ENCODE measurements around the gene PHF2.

PHF2 gene

GRCh38 chr9:93623753-93624152 lies 47.4 kb downstream of the PHF2 start (continued):
- TF ChIP-seq ZNF202 (tag by site-specific recombination; IDR thresholded peaks at IDR 0.05; ENCODE audit: borderline replicate concordance) = no peak

DNA sequence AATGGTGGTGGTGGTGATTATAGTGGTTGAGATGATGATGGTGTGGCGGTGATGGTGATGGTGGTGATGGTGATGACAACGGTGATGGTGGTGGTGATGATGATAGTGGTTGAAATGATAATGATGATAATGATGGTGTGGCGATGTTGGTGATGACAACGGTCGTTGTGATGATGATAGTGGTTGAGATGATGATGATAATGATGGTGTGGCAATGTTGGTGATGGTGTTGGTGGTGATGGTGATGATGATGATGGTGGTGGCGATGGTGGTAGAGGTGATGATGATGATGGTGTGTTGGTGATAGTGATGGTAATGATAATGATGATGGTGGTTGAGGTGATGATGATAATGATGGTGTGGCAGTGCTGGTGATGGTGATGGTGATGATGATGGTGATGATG lies 48.0 kb downstream of the PHF2 start:
- CTCF ChIA-PET = no interaction called here
- Histone ChIP-seq H3K4me1 (ENCODE audit: control insufficient read depth, insufficient read depth, low read length) (no peaks in the 10 kb centered on the region), H3K27ac (ENCODE audit: extremely low read depth, low read depth, low read length) (no peak overlapping the region), H3K4me3 (ENCODE audit: low read depth, low read length) (no peak overlapping the region), H3K9me3 (ENCODE audit: control insufficient read depth, insufficient read depth, low read depth, low read length) (no peaks in the 10 kb centered on the region), H3K36me3 (ENCODE audit: control insufficient read depth in 2 of 2, insufficient read depth in 1 of 2, low read length in 2 of 2) (no peaks in the 10 kb centered on the region)
- POLR2A ChIA-PET = no interaction called here
- TF ChIP-seq ZNF202 (tag by site-specific recombination; IDR thresholded peaks at IDR 0.05; ENCODE audit: borderline replicate concordance) (0 out of 2 replicates have a peak, but pooled peaks have one; percentile 29), ZNF596 (tag by site-specific recombination; IDR thresholded peaks at IDR 0.05) (no peak), ZNF544 (tag by site-specific recombination; IDR thresholded peaks at IDR 0.05) (no peak), ZNF423 (tag by site-specific recombination; IDR thresholded peaks at IDR 0.05) (no peak), ZNF133 (tag by site-specific recombination; IDR thresholded peaks at IDR 0.05) (0 out of 2 replicates have a peak, but pooled peaks have one; percentile 29), ZNF513 (tag by site-specific recombination; IDR thresholded peaks at IDR 0.05) (peak; percentile 93), OVOL3 (tag by site-specific recombination; IDR thresholded peaks at IDR 0.05) (no peak), ZNF274 (IDR thresholded peaks at IDR 0.05; ENCODE audit: low read length) (no peak), ZNF274 (tag by site-specific recombination; IDR thresholded peaks at IDR 0.05; ENCODE audit: borderline replicate concordance) (no peak), ZNF174 (tag by site-specific recombination; IDR thresholded peaks at IDR 0.05) (no peak)
- TF ChIP-seq, protein P1, sequence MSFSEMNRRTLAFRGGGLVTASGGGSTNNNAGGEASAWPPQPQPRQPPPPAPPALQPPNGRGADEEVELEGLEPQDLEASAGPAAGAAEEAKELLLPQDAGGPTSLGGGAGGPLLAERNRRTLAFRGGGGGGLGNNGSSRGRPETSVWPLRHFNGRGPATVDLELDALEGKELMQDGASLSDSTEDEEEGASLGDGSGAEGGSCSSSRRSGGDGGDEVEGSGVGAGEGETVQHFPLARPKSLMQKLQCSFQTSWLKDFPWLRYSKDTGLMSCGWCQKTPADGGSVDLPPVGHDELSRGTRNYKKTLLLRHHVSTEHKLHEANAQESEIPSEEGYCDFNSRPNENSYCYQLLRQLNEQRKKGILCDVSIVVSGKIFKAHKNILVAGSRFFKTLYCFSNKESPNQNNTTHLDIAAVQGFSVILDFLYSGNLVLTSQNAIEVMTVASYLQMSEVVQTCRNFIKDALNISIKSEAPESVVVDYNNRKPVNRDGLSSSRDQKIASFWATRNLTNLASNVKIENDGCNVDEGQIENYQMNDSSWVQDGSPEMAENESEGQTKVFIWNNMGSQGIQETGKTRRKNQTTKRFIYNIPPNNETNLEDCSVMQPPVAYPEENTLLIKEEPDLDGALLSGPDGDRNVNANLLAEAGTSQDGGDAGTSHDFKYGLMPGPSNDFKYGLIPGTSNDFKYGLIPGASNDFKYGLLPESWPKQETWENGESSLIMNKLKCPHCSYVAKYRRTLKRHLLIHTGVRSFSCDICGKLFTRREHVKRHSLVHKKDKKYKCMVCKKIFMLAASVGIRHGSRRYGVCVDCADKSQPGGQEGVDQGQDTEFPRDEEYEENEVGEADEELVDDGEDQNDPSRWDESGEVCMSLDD (tag by site-specific recombination; IDR thresholded peaks at IDR 0.05) = no peak

GRCh38 chr9:93624977-93625376 lies 48.6 kb downstream of the PHF2 start:
- Histone ChIP-seq H3K27ac (ENCODE audit: extremely low read depth, low read depth, low read length) (no peak overlapping the region), H3K4me1 (ENCODE audit: control insufficient read depth, insufficient read depth, low read length) (no peaks in the 10 kb centered on the region), H3K36me3 (ENCODE audit: control insufficient read depth in 2 of 2, insufficient read depth in 1 of 2, low read length in 2 of 2) (no peaks in the 10 kb centered on the region), H3K9me3 (ENCODE audit: control insufficient read depth, insufficient read depth, low read depth, low read length) (no peaks in the 10 kb centered on the region), H3K4me3 (ENCODE audit: low read depth, low read length) (no peak overlapping the region)
- POLR2A ChIA-PET = no interaction called here
- CTCF ChIA-PET = no interaction called here
- TF ChIP-seq ZNF654 (tag by site-specific recombination; IDR thresholded peaks at IDR 0.05; ENCODE audit: low read depth) (no peak), ZNF626 (tag by site-specific recombination; IDR thresholded peaks at IDR 0.05) (no peak), BCL11A (tag by site-specific recombination; IDR thresholded peaks at IDR 0.05; ENCODE audit: low read depth) (no peak), ZSCAN23 (tag by site-specific recombination; IDR thresholded peaks at IDR 0.05) (no peak), ZNF677 (tag by site-specific recombination; IDR thresholded peaks at IDR 0.05) (no peak), ZNF266 (tag by site-specific recombination; IDR thresholded peaks at IDR 0.05; ENCODE audit: low read depth) (no peak), ZNF324 (tag by site-specific recombination; IDR thresholded peaks at IDR 0.05) (no peak), ZNF132 (tag by site-specific recombination; IDR thresholded peaks at IDR 0.05; ENCODE audit: borderline replicate concordance) (no peak), MYNN (tag by site-specific recombination; IDR thresholded peaks at IDR 0.05; ENCODE audit: borderline replicate concordance) (no peak), ZNF2 (tag by site-specific recombination; IDR thresholded peaks at IDR 0.05) (no peak), ZNF707 (tag by site-specific recombination; IDR thresholded peaks at IDR 0.05) (no peak), ZNF23 (tag by site-specific recombination; IDR thresholded peaks at IDR 0.05; ENCODE audit: borderline replicate concordance) (no peak), ZNF10 (tag by site-specific recombination; IDR thresholded peaks at IDR 0.05) (no peak), SP3 (tag by site-specific recombination; IDR thresholded peaks at IDR 0.05) (no peak)
- TF ChIP-seq, protein P2, sequence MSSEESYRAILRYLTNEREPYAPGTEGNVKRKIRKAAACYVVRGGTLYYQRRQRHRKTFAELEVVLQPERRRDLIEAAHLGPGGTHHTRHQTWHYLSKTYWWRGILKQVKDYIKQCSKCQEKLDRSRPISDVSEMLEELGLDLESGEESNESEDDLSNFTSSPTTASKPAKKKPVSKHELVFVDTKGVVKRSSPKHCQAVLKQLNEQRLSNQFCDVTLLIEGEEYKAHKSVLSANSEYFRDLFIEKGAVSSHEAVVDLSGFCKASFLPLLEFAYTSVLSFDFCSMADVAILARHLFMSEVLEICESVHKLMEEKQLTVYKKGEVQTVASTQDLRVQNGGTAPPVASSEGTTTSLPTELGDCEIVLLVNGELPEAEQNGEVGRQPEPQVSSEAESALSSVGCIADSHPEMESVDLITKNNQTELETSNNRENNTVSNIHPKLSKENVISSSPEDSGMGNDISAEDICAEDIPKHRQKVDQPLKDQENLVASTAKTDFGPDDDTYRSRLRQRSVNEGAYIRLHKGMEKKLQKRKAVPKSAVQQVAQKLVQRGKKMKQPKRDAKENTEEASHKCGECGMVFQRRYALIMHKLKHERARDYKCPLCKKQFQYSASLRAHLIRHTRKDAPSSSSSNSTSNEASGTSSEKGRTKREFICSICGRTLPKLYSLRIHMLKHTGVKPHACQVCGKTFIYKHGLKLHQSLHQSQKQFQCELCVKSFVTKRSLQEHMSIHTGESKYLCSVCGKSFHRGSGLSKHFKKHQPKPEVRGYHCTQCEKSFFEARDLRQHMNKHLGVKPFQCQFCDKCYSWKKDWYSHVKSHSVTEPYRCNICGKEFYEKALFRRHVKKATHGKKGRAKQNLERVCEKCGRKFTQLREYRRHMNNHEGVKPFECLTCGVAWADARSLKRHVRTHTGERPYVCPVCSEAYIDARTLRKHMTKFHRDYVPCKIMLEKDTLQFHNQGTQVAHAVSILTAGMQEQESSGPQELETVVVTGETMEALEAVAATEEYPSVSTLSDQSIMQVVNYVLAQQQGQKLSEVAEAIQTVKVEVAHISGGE (tag by site-specific recombination; conservative IDR thresholded peaks at IDR 0.05; ENCODE audit: low read depth) = no peak
- TF ChIP-seq, protein P3, sequence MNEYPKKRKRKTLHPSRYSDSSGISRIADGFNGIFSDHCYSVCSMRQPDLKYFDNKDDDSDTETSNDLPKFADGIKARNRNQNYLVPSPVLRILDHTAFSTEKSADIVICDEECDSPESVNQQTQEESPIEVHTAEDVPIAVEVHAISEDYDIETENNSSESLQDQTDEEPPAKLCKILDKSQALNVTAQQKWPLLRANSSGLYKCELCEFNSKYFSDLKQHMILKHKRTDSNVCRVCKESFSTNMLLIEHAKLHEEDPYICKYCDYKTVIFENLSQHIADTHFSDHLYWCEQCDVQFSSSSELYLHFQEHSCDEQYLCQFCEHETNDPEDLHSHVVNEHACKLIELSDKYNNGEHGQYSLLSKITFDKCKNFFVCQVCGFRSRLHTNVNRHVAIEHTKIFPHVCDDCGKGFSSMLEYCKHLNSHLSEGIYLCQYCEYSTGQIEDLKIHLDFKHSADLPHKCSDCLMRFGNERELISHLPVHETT (tag by site-specific recombination; IDR thresholded peaks at IDR 0.05) = no peak

All from HEK293 (cell line).